Measurements from ENCODE around the gene CAPN12. TPM values are rescaled to one million over a fixed set of nuclear protein-coding genes. Genes with fewer than 3 reads are reported as not detected.
"Not testable (repeated sequence)": the region's sequence is repeated elsewhere in the genome, so short reads cannot be mapped to it uniquely, and the experiment has no call there.

CAPN12 gene
- polyA plus RNA-seq, 4 donors = 2.4 to 46.2 (median 14.4) TPM

DNA sequence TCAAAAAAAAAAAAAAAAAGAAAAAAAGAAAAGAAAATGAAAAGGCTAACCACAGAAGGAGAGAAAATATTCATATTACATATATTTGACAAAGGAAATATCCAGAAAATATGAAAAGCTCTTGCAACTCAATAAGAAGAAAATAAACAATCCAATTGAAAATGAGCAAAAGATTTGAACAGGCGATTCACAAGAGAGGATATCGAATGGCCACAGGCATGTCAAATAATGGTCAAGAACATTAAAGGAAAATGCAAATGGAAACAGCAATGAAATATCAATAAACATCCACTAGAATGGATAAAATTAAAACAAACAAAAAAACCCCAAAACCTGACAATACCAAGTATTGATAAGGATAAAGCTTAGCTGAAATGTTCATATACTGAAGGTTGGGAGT, 20.9 kb upstream of the CAPN12 start:
- no peaks in the 10 kb centered on the region for H3K27me3 ChIP-seq (ENCODE audit: control insufficient read depth in 3 of 3, insufficient read depth in 3 of 3, low read length in 3 of 3)
- H3K4me1 ChIP-seq (ENCODE audit: control insufficient read depth in 3 of 3, insufficient read depth in 2 of 3, low read depth in 1 of 3, low read length in 2 of 3) = peaks cover 0 to 17% (median 0%) of the 10 kb centered on the region in 3 donors
- 99 to 100% (median 99%) methylated on average over 2 of the region's 2 CpGs for WGBS, 3 donors
- DNase-seq = no peak
- H3K27ac ChIP-seq (ENCODE audit: low read depth in 1 of 3, low read length in 2 of 3) = no peak overlapping the region
- FAIRE-seq = no peak
- H3K36me3 ChIP-seq (ENCODE audit: control insufficient read depth in 3 of 3, insufficient read depth in 2 of 3, low read depth in 1 of 3, low read length in 3 of 3) = no peaks in the 10 kb centered on the region
- peaks cover 0 to 3% of the 10 kb centered on the region in 2 donors for H3K9me3 ChIP-seq (ENCODE audit: control insufficient read depth in 2 of 2, insufficient read depth in 1 of 2, low read depth in 1 of 2, low read length in 1 of 2)
- no peak overlapping the region for H3K4me3 ChIP-seq (ENCODE audit: low read depth in 1 of 3, low read length in 3 of 3)

DNA sequence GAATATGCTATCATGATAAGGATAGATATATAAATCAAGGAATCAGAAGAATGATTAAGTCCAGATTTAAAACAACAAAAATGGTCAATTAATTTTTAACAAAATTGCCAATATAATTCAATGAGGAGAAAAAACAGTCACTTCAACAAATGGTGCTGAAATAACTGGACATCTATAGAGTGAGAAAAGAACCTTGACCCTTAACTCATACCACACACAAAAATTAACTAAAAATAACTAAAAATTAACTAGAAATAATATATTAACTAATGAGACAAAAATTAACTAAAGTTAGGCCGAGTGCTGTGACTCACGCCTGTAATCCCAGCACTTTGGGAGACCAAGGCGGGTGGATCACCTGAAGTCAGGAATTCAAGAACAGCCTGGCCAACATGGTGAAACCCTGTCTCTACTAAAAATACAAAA, 19.5 kb upstream of the CAPN12 start:
- no peaks in the 10 kb centered on the region for H3K27me3 ChIP-seq (ENCODE audit: control insufficient read depth in 3 of 3, insufficient read depth in 3 of 3, low read length in 3 of 3)
- FAIRE-seq (no peak), DNase-seq (peak in 1 of 2 donors; percentile 68)
- peak overlapping the region in 1 of 3 donors; percentile 66 for H3K27ac ChIP-seq (ENCODE audit: low read depth in 1 of 3, low read length in 2 of 3)
- peaks cover 0 to 3% of the 10 kb centered on the region in 2 donors for H3K9me3 ChIP-seq (ENCODE audit: control insufficient read depth in 2 of 2, insufficient read depth in 1 of 2, low read depth in 1 of 2, low read length in 1 of 2)
- peaks cover 0 to 19% (median 0%) of the 10 kb centered on the region in 3 donors for H3K4me1 ChIP-seq (ENCODE audit: control insufficient read depth in 3 of 3, insufficient read depth in 2 of 3, low read depth in 1 of 3, low read length in 2 of 3)
- WGBS, 3 donors = 50 to 70% (median 57%) methylated on average over 3 of the region's 3 CpGs
- H3K4me3 ChIP-seq (ENCODE audit: low read depth in 1 of 3, low read length in 3 of 3) = no peak overlapping the region
- no peaks in the 10 kb centered on the region for H3K36me3 ChIP-seq (ENCODE audit: control insufficient read depth in 3 of 3, insufficient read depth in 2 of 3, low read depth in 1 of 3, low read length in 3 of 3)

DNA sequence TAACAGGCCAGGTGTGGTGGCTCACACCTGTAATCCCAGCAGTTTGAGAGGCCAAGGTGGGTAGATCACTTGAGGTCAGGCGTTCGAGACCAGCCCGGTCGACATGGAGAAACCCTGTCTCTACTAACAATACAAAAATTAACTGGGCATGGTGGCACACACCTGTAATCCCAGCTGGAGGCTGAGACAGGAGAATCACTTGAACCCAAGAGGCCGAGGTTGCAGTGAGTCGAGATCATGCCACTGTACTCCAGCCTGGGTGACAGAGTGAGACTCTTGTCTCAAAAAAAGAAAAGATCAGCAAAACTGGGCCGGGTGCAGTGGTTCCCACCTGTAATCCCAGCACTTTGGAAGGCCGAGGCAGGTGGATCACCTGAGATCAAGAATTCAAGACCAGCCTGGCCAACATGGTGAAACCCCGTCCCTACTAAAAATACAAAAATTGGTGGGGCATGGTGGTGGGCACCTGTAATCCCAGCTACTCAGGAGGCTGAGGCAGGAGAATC, 17.7 kb upstream of the CAPN12 start:
- not testable (repeated sequence) for H3K9me3 ChIP-seq (ENCODE audit: control insufficient read depth in 2 of 2, insufficient read depth in 1 of 2, low read depth in 1 of 2, low read length in 1 of 2); H3K27me3 ChIP-seq (ENCODE audit: control insufficient read depth in 3 of 3, insufficient read depth in 3 of 3, low read length in 3 of 3); FAIRE-seq; DNase-seq; H3K4me3 ChIP-seq (ENCODE audit: low read depth in 1 of 3, low read length in 3 of 3); H3K36me3 ChIP-seq (ENCODE audit: control insufficient read depth in 3 of 3, insufficient read depth in 2 of 3, low read depth in 1 of 3, low read length in 3 of 3)
- WGBS, 3 donors = 92 to 96% (median 95%) methylated on average over 9 of the region's 9 CpGs
- Histone ChIP-seq H3K4me1 (ENCODE audit: control insufficient read depth in 3 of 3, insufficient read depth in 2 of 3, low read depth in 1 of 3, low read length in 2 of 3) (peaks cover 0 to 19% (median 0%) of the 10 kb centered on the region in 3 donors), H3K27ac (ENCODE audit: low read depth in 1 of 3, low read length in 2 of 3) (peak overlapping the region in 1 of 3 donors; percentile 66)

DNA sequence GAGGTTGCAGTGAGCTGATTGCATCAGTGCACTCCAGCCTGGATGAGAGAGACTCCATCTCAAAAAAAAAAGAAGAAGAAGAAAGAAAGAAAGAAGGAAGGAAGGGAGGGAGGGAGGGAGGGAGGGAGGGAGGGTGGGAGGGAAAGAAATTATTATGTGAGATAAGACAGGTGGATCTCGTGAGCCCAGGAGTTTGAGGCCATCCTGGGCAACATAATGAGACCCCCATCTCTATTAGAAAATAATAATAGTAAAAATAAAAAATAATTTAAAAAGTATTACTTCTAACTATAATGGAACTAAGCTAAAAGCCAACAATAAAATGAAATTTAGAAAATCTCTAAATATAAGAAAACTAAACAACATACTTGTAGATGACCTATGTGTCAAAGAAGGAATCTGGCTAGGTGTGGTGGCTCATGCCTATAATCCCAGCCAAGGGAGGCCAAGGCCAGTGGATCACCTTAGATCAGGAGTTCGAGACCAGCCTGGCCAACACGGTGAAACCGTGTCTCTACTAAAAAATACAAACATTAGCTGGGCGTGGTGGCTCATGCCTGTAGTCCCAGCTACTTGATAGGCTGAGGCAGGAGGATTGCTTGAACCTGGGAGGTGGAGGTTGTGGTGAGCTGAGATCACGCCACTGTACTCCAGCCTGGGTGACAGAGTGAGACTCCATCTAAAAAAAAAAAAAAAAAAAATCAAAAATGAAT, 16.7 kb upstream of the CAPN12 start:
- H3K9me3 ChIP-seq (ENCODE audit: control insufficient read depth in 2 of 2, insufficient read depth in 1 of 2, low read depth in 1 of 2, low read length in 1 of 2); FAIRE-seq; H3K27ac ChIP-seq (ENCODE audit: low read depth in 1 of 3, low read length in 2 of 3); H3K4me3 ChIP-seq (ENCODE audit: low read depth in 1 of 3, low read length in 3 of 3); H3K36me3 ChIP-seq (ENCODE audit: control insufficient read depth in 3 of 3, insufficient read depth in 2 of 3, low read depth in 1 of 3, low read length in 3 of 3); DNase-seq; H3K27me3 ChIP-seq (ENCODE audit: control insufficient read depth in 3 of 3, insufficient read depth in 3 of 3, low read length in 3 of 3): not testable (repeated sequence)
- peaks cover 0 to 19% (median 0%) of the 10 kb centered on the region in 3 donors for H3K4me1 ChIP-seq (ENCODE audit: control insufficient read depth in 3 of 3, insufficient read depth in 2 of 3, low read depth in 1 of 3, low read length in 2 of 3)
- WGBS, 3 donors = 59 to 71% (median 59%) methylated on average over 6 of the region's 6 CpGs

DNA sequence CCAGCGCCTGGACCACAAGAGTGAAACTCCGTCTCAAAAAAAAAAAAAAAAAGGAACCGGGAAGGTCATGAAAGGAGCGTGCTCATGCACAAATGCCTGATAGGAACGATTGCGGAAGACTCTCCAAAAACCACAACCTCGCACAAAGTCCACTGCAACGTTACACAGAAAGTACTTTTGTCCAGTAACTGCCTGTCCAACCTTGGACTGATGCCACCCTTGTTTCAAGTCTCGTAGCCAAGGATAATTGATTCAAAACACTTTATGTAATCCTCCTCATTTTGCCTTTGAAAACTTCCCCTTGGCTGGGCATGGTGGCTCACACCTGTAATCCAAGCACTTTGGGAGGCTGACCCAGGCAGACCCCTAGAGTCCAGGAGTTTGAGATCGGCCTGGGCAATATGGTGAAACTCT, 15.3 kb upstream of the CAPN12 start:
- 18 to 55% (median 26%) methylated on average over 8 to 10 of the region's 10 CpGs for WGBS, 3 donors

DNA sequence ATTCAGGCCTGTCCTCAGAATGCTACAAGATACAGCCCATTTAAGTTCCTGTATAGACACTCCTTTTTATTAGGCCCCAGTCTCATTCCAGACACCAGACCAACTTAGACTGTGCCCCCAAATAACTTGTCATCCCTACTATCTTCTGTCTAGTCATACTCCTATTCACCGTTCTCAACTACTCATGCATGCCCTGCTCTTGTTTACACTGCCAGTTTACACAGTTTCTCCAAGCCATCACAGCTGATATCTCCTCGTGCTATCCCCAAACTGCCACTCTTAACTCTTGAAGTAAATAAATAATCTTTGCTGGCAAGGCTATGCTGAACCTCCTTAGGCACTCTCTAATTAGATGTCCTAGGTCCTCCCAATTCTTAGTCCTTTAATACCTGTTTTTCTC, 9.9 kb upstream of the CAPN12 start:
- H3K4me1 ChIP-seq (ENCODE audit: control insufficient read depth in 3 of 3, insufficient read depth in 2 of 3, low read depth in 1 of 3, low read length in 2 of 3); H3K36me3 ChIP-seq (ENCODE audit: control insufficient read depth in 3 of 3, insufficient read depth in 2 of 3, low read depth in 1 of 3, low read length in 3 of 3); FAIRE-seq; DNase-seq; H3K4me3 ChIP-seq (ENCODE audit: low read depth in 1 of 3, low read length in 3 of 3); H3K27me3 ChIP-seq (ENCODE audit: control insufficient read depth in 3 of 3, insufficient read depth in 3 of 3, low read length in 3 of 3); H3K9me3 ChIP-seq (ENCODE audit: control insufficient read depth in 2 of 2, insufficient read depth in 1 of 2, low read depth in 1 of 2, low read length in 1 of 2); H3K27ac ChIP-seq (ENCODE audit: low read depth in 1 of 3, low read length in 2 of 3): not testable (repeated sequence)
- WGBS, 3 donors = 25 to 77% methylated on average over 2 of the region's 2 CpGs; no CpG with 5 or more reads in 1 of the 3 donors

More for the DNA sequence above, 15.3 kb upstream of the CAPN12 start:
- H3K4me1 ChIP-seq (ENCODE audit: control insufficient read depth in 3 of 3, insufficient read depth in 2 of 3, low read depth in 1 of 3, low read length in 2 of 3) = peaks cover 0 to 17% (median 0%) of the 10 kb centered on the region in 3 donors
- FAIRE-seq = no peak
- no peak overlapping the region for H3K4me3 ChIP-seq (ENCODE audit: low read depth in 1 of 3, low read length in 3 of 3)
- H3K36me3 ChIP-seq (ENCODE audit: control insufficient read depth in 3 of 3, insufficient read depth in 2 of 3, low read depth in 1 of 3, low read length in 3 of 3) = no peaks in the 10 kb centered on the region
- DNase-seq = peak; percentile 65 to 91
- no peaks in the 10 kb centered on the region for H3K27me3 ChIP-seq (ENCODE audit: control insufficient read depth in 3 of 3, insufficient read depth in 3 of 3, low read length in 3 of 3)
- peaks cover 0 to 2% of the 10 kb centered on the region in 2 donors for H3K9me3 ChIP-seq (ENCODE audit: control insufficient read depth in 2 of 2, insufficient read depth in 1 of 2, low read depth in 1 of 2, low read length in 1 of 2)
- peak overlapping the region in 2 of 3 donors; percentile 76 to 80 for H3K27ac ChIP-seq (ENCODE audit: low read depth in 1 of 3, low read length in 2 of 3)

DNA sequence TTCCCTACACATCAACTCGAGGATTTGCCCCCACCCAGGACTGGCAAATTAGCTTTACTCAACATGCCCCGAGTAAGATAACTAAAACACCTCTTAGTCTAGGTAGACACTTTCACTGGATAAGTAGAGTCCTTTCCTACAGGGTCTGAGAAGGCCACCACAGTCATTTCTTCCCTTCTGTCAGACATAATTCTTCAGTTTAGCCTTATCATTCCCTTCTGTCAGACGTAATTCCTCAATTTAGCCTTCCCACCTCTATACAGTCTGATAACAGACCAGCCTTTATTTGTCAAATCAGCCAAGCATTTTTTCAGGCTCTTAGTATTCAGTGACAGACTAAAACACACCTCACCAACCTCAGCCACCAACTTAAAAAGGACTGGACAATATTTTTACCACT, 9.5 kb upstream of the CAPN12 start:
- FAIRE-seq; H3K4me3 ChIP-seq (ENCODE audit: low read depth in 1 of 3, low read length in 3 of 3); H3K4me1 ChIP-seq (ENCODE audit: control insufficient read depth in 3 of 3, insufficient read depth in 2 of 3, low read depth in 1 of 3, low read length in 2 of 3); H3K27me3 ChIP-seq (ENCODE audit: control insufficient read depth in 3 of 3, insufficient read depth in 3 of 3, low read length in 3 of 3); DNase-seq; H3K27ac ChIP-seq (ENCODE audit: low read depth in 1 of 3, low read length in 2 of 3); H3K9me3 ChIP-seq (ENCODE audit: control insufficient read depth in 2 of 2, insufficient read depth in 1 of 2, low read depth in 1 of 2, low read length in 1 of 2); H3K36me3 ChIP-seq (ENCODE audit: control insufficient read depth in 3 of 3, insufficient read depth in 2 of 3, low read depth in 1 of 3, low read length in 3 of 3): not testable (repeated sequence)
- WGBS, 3 donors = 51 to 65% (median 63%) methylated on average over 3 of the region's 3 CpGs

DNA sequence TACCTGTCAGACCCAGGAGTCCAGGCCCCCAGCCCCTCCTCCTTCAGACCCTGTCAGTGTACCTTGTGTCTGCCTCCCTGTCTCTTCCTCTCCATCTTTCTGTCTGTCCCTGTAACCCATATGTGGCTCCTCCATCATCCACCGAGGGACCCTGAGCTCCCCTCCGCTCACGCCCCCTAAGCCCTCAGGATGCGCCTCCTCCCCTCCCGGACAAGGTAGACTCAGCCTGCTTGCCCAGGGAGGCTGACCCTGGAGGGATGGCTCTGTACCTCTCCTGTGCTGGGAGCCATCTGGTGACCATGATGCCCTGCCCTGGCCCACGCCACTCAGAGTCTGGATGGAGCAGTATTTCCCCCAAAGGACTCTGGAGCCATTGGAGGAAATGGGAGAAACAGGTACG, 1.0 kb upstream of the CAPN12 start:
- DNase-seq = no peak
- 80 to 85% (median 83%) methylated on average over 7 of the region's 7 CpGs for WGBS, 3 donors
- Histone ChIP-seq H3K4me1 (ENCODE audit: control insufficient read depth in 3 of 3, insufficient read depth in 2 of 3, low read depth in 1 of 3, low read length in 2 of 3) (no peaks in the 10 kb centered on the region), H3K27me3 (ENCODE audit: control insufficient read depth in 3 of 3, insufficient read depth in 3 of 3, low read length in 3 of 3) (no peaks in the 10 kb centered on the region), H3K4me3 (ENCODE audit: low read depth in 1 of 3, low read length in 3 of 3) (no peak overlapping the region), H3K36me3 (ENCODE audit: control insufficient read depth in 3 of 3, insufficient read depth in 2 of 3, low read depth in 1 of 3, low read length in 3 of 3) (no peaks in the 10 kb centered on the region), H3K27ac (ENCODE audit: low read depth in 1 of 3, low read length in 2 of 3) (no peak overlapping the region), H3K9me3 (ENCODE audit: control insufficient read depth in 2 of 2, insufficient read depth in 1 of 2, low read depth in 1 of 2, low read length in 1 of 2) (no peaks in the 10 kb centered on the region)
- no peak for FAIRE-seq

Data from small intestine (tissue), 7 donors.